NCI-H1930 (cell line): ENCODE measurements around the gene PFKL.
"Not testable (repeated sequence)": the region's sequence is repeated elsewhere in the genome, so short reads cannot be mapped to it uniquely, and the experiment has no call there.

Experiments
- DNase-seq, 2 experiments: peaks; one replicate each; lab custom pipeline; 2025; lab: John Stamatoyannopoulos, UW

Gene PFKL

GRCh38 chr21:44279354-44280260 is 20.2 kb upstream of the PFKL start:
- DNase-seq = peak; percentile 23 to 65

- DNase-seq = no peak
Observed at GRCh38 chr21:44281801-44282200, 18.1 kb upstream of the PFKL start.

- no peak for DNase-seq
Observed at GRCh38 chr21:44282370-44282769, 17.5 kb upstream of the PFKL start.

- DNase-seq = not testable (repeated sequence)
Observed at GRCh38 chr21:44283211-44283785, 16.6 kb upstream of the PFKL start.

GRCh38 chr21:44283948-44284347 is 15.9 kb upstream of the PFKL start:
- no peak for DNase-seq

GRCh38 chr21:44285138-44285992 is 14.5 kb upstream of the PFKL start, which contains the start of gene AIRE:
Gene AIRE (plus strand): TSS chr21:44285876. CDS start chr21:44286007, 131 bp downstream.
- no peak for DNase-seq

- no peak for DNase-seq
Observed at GRCh38 chr21:44286086-44286715, 13.7 kb upstream of the PFKL start.

GRCh38 chr21:44286716-44287632 is 12.9 kb upstream of the PFKL start:
- no peak for DNase-seq

- DNase-seq = no peak
Observed at GRCh38 chr21:44288251-44289110, 11.4 kb upstream of the PFKL start.

- no peak for DNase-seq
Observed at GRCh38 chr21:44289381-44290010, 10.4 kb upstream of the PFKL start.

GRCh38 chr21:44290327-44291077 is 9.4 kb upstream of the PFKL start:
- DNase-seq = no peak

GRCh38 chr21:44291078-44291935 is 8.5 kb upstream of the PFKL start:
- no peak for DNase-seq

GRCh38 chr21:44291936-44292811 is 7.7 kb upstream of the PFKL start:
- no peak for DNase-seq

GRCh38 chr21:44292812-44293195 is 7.0 kb upstream of the PFKL start:
- DNase-seq = no peak

- no peak for DNase-seq
Observed at GRCh38 chr21:44293551-44294231, 6.2 kb upstream of the PFKL start.
